Transverse colon (tissue), 4 donors: ENCODE data around the gene PNPLA2. TPM values are rescaled to one million over a fixed set of nuclear protein-coding genes. Genes with fewer than 3 reads are reported as not detected.

Source experiments
- DNase-seq: peaks from one replicate; pipeline ENCODE4 v3.0.0-alpha.2; 2019
- H3K27ac ChIP-seq, 4 donors: fragments of 200-600 bp; sonication (generic); 2 replicates each; pipeline ENCODE4 v1.5.1; 2016 to 2018; ENCODE audit warnings: inconsistent platforms in 4 of 4
- H3K27me3 ChIP-seq: fragments of 200-600 bp; sonication (generic); 2 replicates; pipeline ENCODE4 v1.5.1; 2017; ENCODE audit warnings: inconsistent platforms
- H3K36me3 ChIP-seq, 4 donors: fragments of 200-600 bp; sonication (generic); 2 replicates each; pipeline ENCODE4 v1.5.1; 2017 to 2019; ENCODE audit warnings: inconsistent platforms in 4 of 4
- H3K4me1 ChIP-seq, 4 donors: fragments of 200-600 bp; sonication (generic); 2 replicates each; pipeline ENCODE4 v1.5.1; 2017 to 2020; ENCODE audit warnings: inconsistent platforms in 4 of 4
- H3K4me3 ChIP-seq, 4 donors: fragments of 200-600 bp; sonication (generic); 1 replicate in 1 of 4; 2 replicates in 3 of 4; pipeline versions ENCODE4 v1.5.1 to v1.6.1; 2017 to 2019; ENCODE audit warnings: inconsistent platforms in 4 of 4
- H3K9me3 ChIP-seq, 2 donors: fragments of 200-600 bp; sonication (generic); 2 replicates each; pipeline ENCODE4 v1.5.1; 2017 to 2019; ENCODE audit warnings: inconsistent platforms in 2 of 2
- EP300 ChIP-seq: sonication (generic); formaldehyde crosslinking; IDR thresholded peaks from one replicate; pipeline ENCODE4 v1.6.1; 2017; ENCODE audit warnings: antibody characterized with exemption, low read depth
- POLR2A ChIP-seq: fragments of 450-650 bp; IDR thresholded peaks from one replicate; pipeline ENCODE4 v1.6.1; 2016; ENCODE audit warnings: antibody characterized with exemption, mild to moderate bottlenecking, moderate library complexity
- POLR2AphosphoS5 ChIP-seq, 3 donors: sonication (generic); formaldehyde crosslinking; IDR thresholded peaks; one replicate each; pipeline ENCODE4 v1.6.1; 2016; ENCODE audit warnings: antibody characterized with exemption in 3 of 3
- WGBS, 2 donors: methylation state at CpG; one replicate each; pipeline ENCODE4 v1.1.5; 2018; ENCODE audit warnings: low coverage in 1 of 2; 5-methylcytosine and 5-hydroxymethylcytosine counted together
- in situ Hi-C, 4 donors: fragments of 200-750 bp; cut with MboI; loops; one replicate each; pipeline versions ENCODE4 v1.15.0 to v1.15.1; 2017; ENCODE audit warnings: low sequenced_read_pairs in 3 of 4, low pct_ligation_motif_present in 1 of 4, low pct_unique_long_range_greater_than_20kb in 1 of 4
- intact Hi-C: fragments of 100-400 bp; cut with DNase I; formaldehyde crosslinking; loops from one replicate; pipeline ENCODE4 v1.15.1; 2023; ENCODE audit warnings: low total_unique reads
- total RNA-seq, 4 donors: library from RNA; depleted of rRNA; stranded (reverse); fragments of >200 nt; gene quantifications; one replicate each; pipeline ENCODE4 v1.1.0, GENCODE V29; 2016
- TF ChIP-seq, protein P1 (sequence below), 5 experiments: fragments of 200-600 bp in 3 of 5; fragments of 450-650 bp in 2 of 5; sonication (generic) in 3 of 5; IDR thresholded peaks; 1 replicate in 2 of 5; 2 replicates in 3 of 5; pipeline ENCODE4 v1.5.1; 2016 to 2017; ENCODE audit warnings: antibody characterized with exemption in 5 of 5, inconsistent platforms in 3 of 5, mild to moderate bottlenecking in 2 of 5, moderate library complexity in 1 of 5

PNPLA2 gene
- total RNA-seq, 4 donors from 2014 or later, result 61.7 to 821 (median 134) TPM

DNA sequence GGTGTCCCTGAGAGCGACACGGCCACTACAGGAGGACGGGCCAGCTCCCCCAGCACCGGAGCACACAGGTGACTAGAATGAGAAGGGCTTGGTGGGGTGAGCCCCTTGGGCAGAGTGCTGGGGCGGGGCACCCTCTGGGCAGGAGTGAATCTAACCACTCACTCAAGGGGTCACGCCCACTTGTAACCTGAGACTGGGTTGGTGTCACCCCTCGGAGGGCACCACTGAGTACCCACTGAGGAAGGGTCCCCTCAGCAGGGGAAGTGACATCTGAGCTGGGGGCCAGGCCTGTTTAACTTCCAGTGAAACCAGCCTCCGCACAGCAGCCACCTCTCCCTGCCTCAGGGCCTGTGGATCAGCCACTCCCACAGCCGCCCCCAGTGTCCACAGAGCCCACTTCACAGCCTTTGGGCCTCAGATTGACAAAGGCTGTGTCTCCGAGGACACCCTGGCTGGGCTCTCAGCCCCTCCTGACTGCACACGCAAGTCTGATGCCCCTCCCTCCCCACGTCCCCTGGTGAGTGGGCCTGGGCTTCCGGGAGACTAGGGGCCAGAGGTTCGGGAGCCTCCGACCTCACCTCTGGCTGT, 47.0 kb upstream of the PNPLA2 start:
- TF ChIP-seq, protein P1, sequence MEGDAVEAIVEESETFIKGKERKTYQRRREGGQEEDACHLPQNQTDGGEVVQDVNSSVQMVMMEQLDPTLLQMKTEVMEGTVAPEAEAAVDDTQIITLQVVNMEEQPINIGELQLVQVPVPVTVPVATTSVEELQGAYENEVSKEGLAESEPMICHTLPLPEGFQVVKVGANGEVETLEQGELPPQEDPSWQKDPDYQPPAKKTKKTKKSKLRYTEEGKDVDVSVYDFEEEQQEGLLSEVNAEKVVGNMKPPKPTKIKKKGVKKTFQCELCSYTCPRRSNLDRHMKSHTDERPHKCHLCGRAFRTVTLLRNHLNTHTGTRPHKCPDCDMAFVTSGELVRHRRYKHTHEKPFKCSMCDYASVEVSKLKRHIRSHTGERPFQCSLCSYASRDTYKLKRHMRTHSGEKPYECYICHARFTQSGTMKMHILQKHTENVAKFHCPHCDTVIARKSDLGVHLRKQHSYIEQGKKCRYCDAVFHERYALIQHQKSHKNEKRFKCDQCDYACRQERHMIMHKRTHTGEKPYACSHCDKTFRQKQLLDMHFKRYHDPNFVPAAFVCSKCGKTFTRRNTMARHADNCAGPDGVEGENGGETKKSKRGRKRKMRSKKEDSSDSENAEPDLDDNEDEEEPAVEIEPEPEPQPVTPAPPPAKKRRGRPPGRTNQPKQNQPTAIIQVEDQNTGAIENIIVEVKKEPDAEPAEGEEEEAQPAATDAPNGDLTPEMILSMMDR (IDR thresholded peaks at IDR 0.05), result no peak
- TF ChIP-seq POLR2A (no peak), EP300 (no peak), POLR2AphosphoS5 (IDR thresholded peaks at IDR 0.05) (no peak)
- DNase-seq, result no peak
- in situ Hi-C loops (no loop called here), intact Hi-C loops (no loop called here)
- H3K36me3 ChIP-seq, result peaks cover 0 to 16% (median 0%) of the 10 kb centered on the region in 4 donors
- WGBS, 2 donors, result 92% methylated on average over 15 of the region's 15 CpGs; no CpG with 5 or more reads in 1 of the 2 donors
- peaks cover 15 to 20% (median 17%) of the 10 kb centered on the region in 4 donors for H3K4me1 ChIP-seq
- H3K27me3 ChIP-seq, result no peaks in the 10 kb centered on the region
- H3K9me3 ChIP-seq, result no peaks in the 10 kb centered on the region
- no peak overlapping the region for H3K27ac ChIP-seq
- H3K4me3 ChIP-seq, result no peak overlapping the region

- intact Hi-C loops (no loop called here), in situ Hi-C loops (no loop called here)
- Histone ChIP-seq H3K4me1 (peaks cover 15 to 22% (median 18%) of the 10 kb centered on the region in 4 donors), H3K27ac (no peak overlapping the region), H3K27me3 (no peaks in the 10 kb centered on the region), H3K4me3 (no peak overlapping the region), H3K36me3 (peaks cover 0 to 16% (median 0%) of the 10 kb centered on the region in 4 donors), H3K9me3 (no peaks in the 10 kb centered on the region)
- DNase-seq, result no peak
- WGBS, 2 donors, result 80% methylated on average over 33 of the region's 34 CpGs; no CpG with 5 or more reads in 1 of the 2 donors
- TF ChIP-seq EP300 (no peak), POLR2AphosphoS5 (IDR thresholded peaks at IDR 0.05) (no peak), POLR2A (no peak)
- TF ChIP-seq, protein P1 (IDR thresholded peaks at IDR 0.05), result no peak
These were observed 46.0 kb upstream of the PNPLA2 start for GRCh38 chr11:772429-773390.

DNA sequence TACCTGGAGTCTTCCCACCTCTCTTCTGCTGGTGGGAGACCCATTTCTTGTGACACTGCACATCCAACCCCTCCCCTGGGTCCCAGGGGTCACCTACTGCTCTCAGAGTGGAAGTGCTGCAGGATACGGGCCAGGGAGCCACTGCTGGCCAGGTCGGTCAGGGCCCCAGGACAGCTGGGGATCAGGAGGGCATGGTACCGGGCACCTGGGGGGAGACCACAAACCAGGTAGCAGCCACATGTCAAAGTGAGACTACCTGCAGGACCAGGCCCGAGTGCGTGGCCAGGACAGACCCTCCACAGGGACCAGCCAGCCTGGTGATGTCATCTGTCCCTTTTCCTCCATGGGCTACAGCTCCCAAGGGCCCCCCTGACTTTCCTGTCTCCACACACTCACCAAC, 45.3 kb upstream of the PNPLA2 start:
- Histone ChIP-seq H3K36me3 (peaks cover 0 to 16% (median 0%) of the 10 kb centered on the region in 4 donors), H3K4me1 (peaks cover 19 to 26% (median 24%) of the 10 kb centered on the region in 4 donors), H3K9me3 (no peaks in the 10 kb centered on the region), H3K27ac (no peak overlapping the region), H3K4me3 (no peak overlapping the region), H3K27me3 (no peaks in the 10 kb centered on the region)
- 93% methylated on average over 3 of the region's 5 CpGs; no CpG with 5 or more reads in 1 of the 2 donors for WGBS, 2 donors
- TF ChIP-seq POLR2A, result no peak
- TF ChIP-seq, protein P1 (IDR thresholded peaks at IDR 0.05), result no peak
- TF ChIP-seq EP300, result no peak
- no peak for TF ChIP-seq POLR2AphosphoS5 (IDR thresholded peaks at IDR 0.05)
- no peak for DNase-seq
- in situ Hi-C loops, result no loop called here
- intact Hi-C loops, result no loop called here

GRCh38 chr11:773830-774229, 44.9 kb upstream of the PNPLA2 start:
- no peak for DNase-seq
- no peak overlapping the region for H3K27ac ChIP-seq
- H3K36me3 ChIP-seq, result peaks cover 0 to 16% (median 0%) of the 10 kb centered on the region in 4 donors
- in situ Hi-C loops, result no loop called here
- intact Hi-C loops, result no loop called here
- TF ChIP-seq EP300, result no peak
- TF ChIP-seq, protein P1 (IDR thresholded peaks at IDR 0.05), result no peak
- no peak for TF ChIP-seq POLR2AphosphoS5 (IDR thresholded peaks at IDR 0.05)
- TF ChIP-seq POLR2A, result no peak
- H3K4me1 ChIP-seq, result peaks cover 21 to 28% (median 27%) of the 10 kb centered on the region in 4 donors
- H3K9me3 ChIP-seq, result no peaks in the 10 kb centered on the region
- H3K27me3 ChIP-seq, result no peaks in the 10 kb centered on the region
- 96% methylated on average over 9 of the region's 9 CpGs; no CpG with 5 or more reads in 1 of the 2 donors for WGBS, 2 donors
- H3K4me3 ChIP-seq, result no peak overlapping the region
